HEK293 (cell line): ENCODE results near the gene CLPTM1.

Source experiments
- CTCF ChIA-PET: fragments of 350-600 bp; formaldehyde crosslinking; extraction: SDS; loops from one replicate; lab custom pipeline; 2021; ENCODE audit warnings: antibody characterized with exemption; lab: Yijun Ruan, JAX
- POLR2A ChIA-PET: fragments of 300-600 bp; formaldehyde crosslinking; extraction: SDS; loops from one replicate; lab custom pipeline; 2020; ENCODE audit warnings: antibody characterized with exemption, inconsistent platforms; lab: Yijun Ruan, JAX
- H3K27ac ChIP-seq: fragments of 200-500 bp; sonication (Bioruptor generic); 2 replicates; pipeline ENCODE4 v1.5.1; 2014; ENCODE audit warnings: low read depth, low read length, control low read depth, inconsistent platforms; ENCODE audit errors: extremely low read depth
- H3K36me3 ChIP-seq, 2 experiments: fragments of 200-500 bp in 1 of 2; sonication (Bioruptor generic) in 1 of 2; 1 replicate in 1 of 2; 2 replicates in 1 of 2; pipeline ENCODE4 v1.5.1; 2014 to 2017; ENCODE audit warnings: inconsistent platforms in 2 of 2, low read length in 2 of 2; ENCODE audit not compliant: control insufficient read depth in 2 of 2, insufficient read depth in 1 of 2
- H3K4me1 ChIP-seq: fragments of 200-500 bp; sonication (Bioruptor generic); 2 replicates; pipeline ENCODE4 v1.5.1; 2014; ENCODE audit warnings: mild to moderate bottlenecking, low read length, inconsistent platforms; ENCODE audit not compliant: control insufficient read depth, insufficient read depth
- H3K4me3 ChIP-seq: 2 replicates; pipeline ENCODE4 v1.5.1; 2011; ENCODE audit warnings: low read depth, mild to moderate bottlenecking, control low read depth, low read length, moderate library complexity
- H3K9me3 ChIP-seq: fragments of 200-500 bp; sonication (Bioruptor generic); 2 replicates; pipeline ENCODE4 v1.5.1; 2014; ENCODE audit warnings: low read depth, low read length, inconsistent platforms; ENCODE audit not compliant: control insufficient read depth, insufficient read depth
- BCL11B ChIP-seq: fragments of 450-650 bp; formaldehyde crosslinking; IDR thresholded peaks from 2 replicates; pipeline ENCODE4 v1.5.1; 2016; ENCODE audit warnings: low read depth, missing biosample characterization, missing genetic modification characterization
- EGR2 ChIP-seq: fragments of 450-650 bp; formaldehyde crosslinking; IDR thresholded peaks from 2 replicates; pipeline ENCODE4 v1.5.1; 2016; ENCODE audit warnings: low read depth, missing biosample characterization, missing genetic modification characterization
- PRDM4 ChIP-seq: fragments of 450-650 bp; formaldehyde crosslinking; IDR thresholded peaks from 2 replicates; pipeline ENCODE4 v1.5.1; 2017; ENCODE audit warnings: missing biosample characterization, missing genetic modification characterization
- ZBTB1 ChIP-seq: fragments of 450-650 bp; formaldehyde crosslinking; IDR thresholded peaks from 2 replicates; pipeline ENCODE4 v1.5.1; 2016; ENCODE audit warnings: missing biosample characterization, missing genetic modification characterization
- ZFHX2 ChIP-seq: fragments of 450-650 bp; formaldehyde crosslinking; conservative IDR thresholded peaks from 2 replicates; pipeline ENCODE4 v1.5.1; 2016; ENCODE audit warnings: missing biosample characterization, missing genetic modification characterization
- ZFP69B ChIP-seq: fragments of 450-650 bp; formaldehyde crosslinking; IDR thresholded peaks from 2 replicates; pipeline ENCODE4 v1.5.1; 2016; ENCODE audit warnings: missing biosample characterization, missing genetic modification characterization
- ZNF18 ChIP-seq: fragments of 450-650 bp; formaldehyde crosslinking; IDR thresholded peaks from 2 replicates; pipeline ENCODE4 v1.5.1; 2016; ENCODE audit warnings: missing biosample characterization, missing genetic modification characterization
- ZNF202 ChIP-seq: fragments of 450-650 bp; formaldehyde crosslinking; IDR thresholded peaks from 2 replicates; pipeline ENCODE4 v1.5.1; 2016; ENCODE audit warnings: missing biosample characterization, missing genetic modification characterization, borderline replicate concordance
- ZNF292 ChIP-seq: fragments of 450-650 bp; formaldehyde crosslinking; IDR thresholded peaks from 2 replicates; pipeline ENCODE4 v1.5.1; 2016; ENCODE audit warnings: low read depth, missing biosample characterization, missing genetic modification characterization, borderline replicate concordance
- ZNF350 ChIP-seq: fragments of 450-650 bp; formaldehyde crosslinking; IDR thresholded peaks from 2 replicates; pipeline ENCODE4 v1.5.0; 2017; ENCODE audit warnings: missing biosample characterization, mild to moderate bottlenecking, missing genetic modification characterization
- ZNF521 ChIP-seq: fragments of 450-650 bp; formaldehyde crosslinking; IDR thresholded peaks from 2 replicates; pipeline ENCODE4 v1.5.1; 2017; ENCODE audit warnings: missing biosample characterization, mild to moderate bottlenecking, missing genetic modification characterization
- ZNF768 ChIP-seq: fragments of 450-650 bp; formaldehyde crosslinking; IDR thresholded peaks from 2 replicates; pipeline ENCODE4 v1.5.1; 2018; ENCODE audit warnings: missing biosample characterization, mild to moderate bottlenecking, missing genetic modification characterization
- ZNF791 ChIP-seq: fragments of 450-650 bp; formaldehyde crosslinking; IDR thresholded peaks from 2 replicates; pipeline ENCODE4 v1.5.1; 2016; ENCODE audit warnings: missing biosample characterization, missing genetic modification characterization
- ZNF792 ChIP-seq: fragments of 450-650 bp; formaldehyde crosslinking; IDR thresholded peaks from 2 replicates; pipeline ENCODE4 v1.5.1; 2016; ENCODE audit warnings: missing biosample characterization, missing genetic modification characterization
- TF ChIP-seq, protein P1 (sequence below): fragments of 450-650 bp; formaldehyde crosslinking; IDR thresholded peaks from 2 replicates; pipeline ENCODE4 v1.5.1; 2016; ENCODE audit warnings: missing biosample characterization, missing genetic modification characterization
- TF ChIP-seq, protein P2 (sequence below): fragments of 450-650 bp; formaldehyde crosslinking; optimal IDR thresholded peaks from 2 replicates; pipeline ENCODE3; 2016; ENCODE audit warnings: missing biosample characterization, mild to moderate bottlenecking, missing genetic modification characterization
- TF ChIP-seq, protein P3 (sequence below): fragments of 450-650 bp; formaldehyde crosslinking; IDR thresholded peaks from 2 replicates; pipeline ENCODE4 v1.5.1; 2016; ENCODE audit warnings: missing biosample characterization, missing genetic modification characterization

CLPTM1 gene

GRCh38 chr19:44930088-44930487 lies 25.1 kb upstream of the CLPTM1 start:
- no peaks in the 10 kb centered on the region; the same call in 1 of the 2 replicates for H3K4me1 ChIP-seq
- no peaks in the 10 kb centered on the region for H3K9me3 ChIP-seq
- no peak overlapping the region for H3K4me3 ChIP-seq
- CTCF ChIA-PET: interaction anchor here (1.0 to 1.2 kb wide), 3 partner anchors 15 to 25 kb away, joined by 3 to 4 read pairs (median 3); partner anchors contain the start of gene APOC1
- H3K27ac ChIP-seq: no peak overlapping the region
- POLR2A ChIA-PET: no interaction called here
- H3K36me3 ChIP-seq: no peaks in the 10 kb centered on the region
- TF ChIP-seq, protein P1, sequence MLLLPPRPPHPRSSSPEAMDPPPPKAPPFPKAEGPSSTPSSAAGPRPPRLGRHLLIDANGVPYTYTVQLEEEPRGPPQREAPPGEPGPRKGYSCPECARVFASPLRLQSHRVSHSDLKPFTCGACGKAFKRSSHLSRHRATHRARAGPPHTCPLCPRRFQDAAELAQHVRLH (tag by site-specific recombination): no peak
- no peak for TF ChIP-seq ZNF292 (tag by site-specific recombination)
- TF ChIP-seq, protein P2, sequence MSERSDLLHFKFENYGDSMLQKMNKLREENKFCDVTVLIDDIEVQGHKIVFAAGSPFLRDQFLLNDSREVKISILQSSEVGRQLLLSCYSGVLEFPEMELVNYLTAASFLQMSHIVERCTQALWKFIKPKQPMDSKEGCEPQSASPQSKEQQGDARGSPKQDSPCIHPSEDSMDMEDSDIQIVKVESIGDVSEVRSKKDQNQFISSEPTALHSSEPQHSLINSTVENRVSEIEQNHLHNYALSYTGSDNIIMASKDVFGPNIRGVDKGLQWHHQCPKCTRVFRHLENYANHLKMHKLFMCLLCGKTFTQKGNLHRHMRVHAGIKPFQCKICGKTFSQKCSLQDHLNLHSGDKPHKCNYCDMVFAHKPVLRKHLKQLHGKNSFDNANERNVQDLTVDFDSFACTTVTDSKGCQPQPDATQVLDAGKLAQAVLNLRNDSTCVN (tag by site-specific recombination): no peak
- no peak for TF ChIP-seq BCL11B (tag by site-specific recombination)
- TF ChIP-seq ZNF350 (tag by site-specific recombination): no peak

DNA sequence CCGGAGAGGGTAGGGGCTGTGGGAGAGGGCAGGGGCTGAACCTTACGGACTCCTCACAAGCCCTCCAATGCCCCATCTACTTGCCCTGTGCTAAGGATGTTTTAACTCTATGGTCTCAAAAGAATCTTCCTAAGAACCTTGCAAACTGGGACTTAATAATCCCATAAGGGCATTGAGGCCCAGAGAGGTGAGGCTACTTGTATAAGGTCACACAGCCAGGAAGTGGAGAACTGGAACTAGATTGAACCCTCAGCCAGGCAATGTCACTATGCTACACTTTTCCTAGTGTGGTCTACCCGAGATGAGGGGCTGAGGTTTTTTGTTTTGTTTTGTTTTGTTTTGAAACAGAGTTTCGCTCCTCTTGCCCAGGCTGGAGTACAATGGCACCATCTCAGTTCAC lies 23.6 kb upstream of the CLPTM1 start:
- CTCF ChIA-PET: interaction anchor here (0.6 to 1.0 kb wide), 3 partner anchors 28 to 770 kb away, joined by 3 to 4 read pairs (median 3); no protein-coding TSS in a partner anchor

DNA sequence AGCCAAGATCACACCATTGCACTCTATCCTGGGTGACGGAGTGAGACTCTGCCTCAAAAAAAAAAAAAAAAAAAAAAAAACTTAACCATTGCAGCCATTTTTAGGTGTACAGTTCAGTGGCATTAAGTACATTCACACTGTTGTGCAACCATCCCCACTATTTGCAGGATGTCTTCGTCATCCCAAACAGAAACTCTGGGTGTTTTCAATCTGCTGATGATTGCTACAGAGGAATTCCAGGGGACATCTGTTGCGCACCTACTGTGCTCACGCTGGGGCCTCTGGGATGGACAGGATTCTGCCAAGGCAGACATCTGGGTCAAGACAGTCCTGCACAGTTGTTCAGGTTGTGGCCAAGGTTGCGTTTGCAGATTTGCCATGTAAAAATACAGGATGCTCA lies 15.5 kb upstream of the CLPTM1 start:
- no peak overlapping the region for H3K27ac ChIP-seq
- no peak for TF ChIP-seq ZNF791 (tag by site-specific recombination)
- no peak for TF ChIP-seq ZNF521
- H3K36me3 ChIP-seq: no peaks in the 10 kb centered on the region
- ChIA-PET CTCF (interaction anchor here (1.2 kb wide), 1 partner anchor 12 kb away, joined by 4 read pairs; no protein-coding TSS in a partner anchor), POLR2A (no interaction called here)
- H3K4me3 ChIP-seq: no peak overlapping the region
- H3K4me1 ChIP-seq: no peaks in the 10 kb centered on the region
- H3K9me3 ChIP-seq: no peaks in the 10 kb centered on the region

More for the DNA sequence above, 23.6 kb upstream of the CLPTM1 start:
- Histone ChIP-seq H3K27ac (no peak overlapping the region), H3K9me3 (no peaks in the 10 kb centered on the region), H3K4me1 (no peaks in the 10 kb centered on the region; the same call in 1 of the 2 replicates), H3K4me3 (no peak overlapping the region), H3K36me3 (no peaks in the 10 kb centered on the region)
- TF ChIP-seq ZNF768 (tag by site-specific recombination): peak; percentile 64
- no peak for TF ChIP-seq ZNF202 (tag by site-specific recombination)
- no peak for TF ChIP-seq PRDM4
- no peak for TF ChIP-seq ZBTB1 (tag by site-specific recombination)
- POLR2A ChIA-PET: no interaction called here

DNA sequence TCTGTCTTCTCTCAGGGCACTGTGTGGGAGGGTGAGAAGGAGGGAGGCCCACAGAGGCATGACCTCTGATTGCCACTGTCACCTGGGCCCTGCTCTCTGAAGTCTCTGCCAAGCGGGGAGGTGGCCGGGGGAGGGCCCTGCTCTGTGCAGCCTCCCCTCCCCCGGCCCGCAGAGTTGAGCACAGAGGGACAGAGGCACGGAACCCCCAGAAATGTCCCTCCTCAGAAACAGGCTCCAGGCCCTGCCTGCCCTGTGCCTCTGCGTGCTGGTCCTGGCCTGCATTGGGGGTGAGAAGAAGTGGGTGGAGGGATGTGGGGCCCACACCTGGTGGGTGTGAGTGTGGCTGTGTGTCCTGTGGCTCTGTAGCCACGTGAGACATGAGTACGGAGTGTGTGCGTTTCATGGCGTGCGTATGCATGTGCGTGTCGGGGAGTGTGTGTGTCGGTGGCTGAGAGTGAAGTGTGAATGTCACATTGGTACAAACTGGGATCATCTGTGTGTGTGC lies 13.1 kb upstream of the CLPTM1 start, which contains the start of gene APOC4:
APOC4 (plus strand) TSS at position 171 of the 505 bp plus-strand sequence; CDS start at position 212, 41 bp downstream.
- H3K4me1 ChIP-seq: no peaks in the 10 kb centered on the region
- CTCF ChIA-PET: no interaction called here
- TF ChIP-seq EGR2 (tag by site-specific recombination) (peak; percentile 83), ZNF18 (0 out of 2 replicates have a peak, but pooled peaks have one; percentile 26), ZFHX2 (peak; percentile 86), ZFP69B (tag by site-specific recombination) (peak; percentile 85), ZNF792 (tag by site-specific recombination) (no peak)
- TF ChIP-seq, protein P3, sequence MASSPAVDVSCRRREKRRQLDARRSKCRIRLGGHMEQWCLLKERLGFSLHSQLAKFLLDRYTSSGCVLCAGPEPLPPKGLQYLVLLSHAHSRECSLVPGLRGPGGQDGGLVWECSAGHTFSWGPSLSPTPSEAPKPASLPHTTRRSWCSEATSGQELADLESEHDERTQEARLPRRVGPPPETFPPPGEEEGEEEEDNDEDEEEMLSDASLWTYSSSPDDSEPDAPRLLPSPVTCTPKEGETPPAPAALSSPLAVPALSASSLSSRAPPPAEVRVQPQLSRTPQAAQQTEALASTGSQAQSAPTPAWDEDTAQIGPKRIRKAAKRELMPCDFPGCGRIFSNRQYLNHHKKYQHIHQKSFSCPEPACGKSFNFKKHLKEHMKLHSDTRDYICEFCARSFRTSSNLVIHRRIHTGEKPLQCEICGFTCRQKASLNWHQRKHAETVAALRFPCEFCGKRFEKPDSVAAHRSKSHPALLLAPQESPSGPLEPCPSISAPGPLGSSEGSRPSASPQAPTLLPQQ (tag by site-specific recombination): peak; percentile 94
- TF ChIP-seq, all 188 proteins: peak for 5
- POLR2A ChIA-PET: no interaction called here
- no peaks in the 10 kb centered on the region for H3K9me3 ChIP-seq
- H3K4me3 ChIP-seq: no peak within 1 kb of the TSS
- H3K36me3 ChIP-seq: no peaks in the 10 kb centered on the region
- H3K27ac ChIP-seq: no peak within 1 kb of the TSS
